GM10266 (cell line): Measurements from ENCODE around the gene MEGF9.

ENCODE experiments used
- DNase-seq: peaks from one replicate; pipeline ENCODE4 v3.0.0; 2012; ENCODE audit errors: extremely low spot score
- TF ChIP-seq, protein P1 (sequence below): IDR thresholded peaks from 2 replicates; pipeline ENCODE4 v1.5.1; 2012; ENCODE audit warnings: mild to moderate bottlenecking, low read depth; ENCODE audit not compliant: control insufficient read depth, insufficient read depth; ENCODE audit errors: missing control alignments

MEGF9 gene

DNA sequence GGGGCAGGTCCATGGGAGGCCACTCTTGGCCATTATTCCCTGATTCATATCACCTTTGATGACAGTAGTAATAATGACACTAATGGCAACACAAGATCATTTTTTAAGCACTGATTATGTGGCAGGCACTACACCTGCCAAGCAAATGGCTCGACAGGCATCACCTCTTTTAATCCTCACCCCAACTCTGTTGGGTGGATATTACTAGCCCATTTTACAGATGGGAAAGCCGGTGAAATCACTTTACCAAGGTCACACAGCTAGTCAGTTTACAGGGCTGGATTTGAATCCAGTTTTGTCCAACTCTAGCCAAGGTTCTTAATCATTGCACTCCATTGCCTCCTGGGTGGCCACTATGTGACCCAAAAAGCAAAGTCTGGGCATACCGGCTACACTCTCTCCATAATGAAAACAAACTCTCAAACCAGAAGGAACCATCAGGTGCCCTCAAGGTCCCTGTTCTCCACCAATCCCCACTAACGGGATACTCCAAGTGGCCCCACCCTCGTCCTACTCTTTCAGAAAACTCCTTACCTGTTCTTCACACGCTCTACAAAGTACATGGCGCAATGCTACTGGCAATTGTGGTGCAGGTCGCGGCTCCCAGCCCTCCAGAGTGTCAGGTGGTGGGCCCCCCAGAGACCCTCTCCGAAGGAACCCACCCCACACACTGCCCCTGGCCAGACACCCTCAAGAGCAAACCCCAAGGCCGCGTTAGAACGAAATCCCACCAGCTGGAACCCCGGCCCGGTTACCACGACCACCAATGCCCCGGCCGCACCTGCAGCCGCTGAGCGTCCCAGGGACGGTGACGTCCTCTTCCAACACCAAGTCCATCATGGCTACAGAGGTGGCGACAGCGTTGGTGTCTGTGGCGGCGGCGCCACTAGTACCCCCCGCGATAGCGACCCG is 134.9 kb downstream of the MEGF9 start:
- DNase-seq = no peak

DNA sequence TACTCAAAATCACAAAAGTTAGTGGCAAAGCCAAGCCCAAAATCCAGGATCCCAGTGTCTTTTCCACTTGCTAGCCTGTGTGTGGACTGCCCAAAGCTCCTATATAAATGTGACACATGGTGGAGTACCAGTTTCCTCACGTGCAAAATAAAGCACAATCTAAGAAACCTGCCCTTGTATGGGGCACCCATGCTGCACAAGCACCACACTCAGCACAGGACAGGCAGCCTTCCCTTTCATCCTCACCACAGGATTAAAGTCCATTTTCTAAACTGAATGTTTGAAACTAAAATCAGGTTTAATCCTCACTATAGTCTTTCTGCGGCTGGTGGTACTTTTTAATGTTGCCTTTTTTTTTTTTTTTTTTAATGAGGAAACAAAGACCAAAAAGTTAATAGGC is 139.8 kb downstream of the MEGF9 start:
- TF ChIP-seq, protein P1, sequence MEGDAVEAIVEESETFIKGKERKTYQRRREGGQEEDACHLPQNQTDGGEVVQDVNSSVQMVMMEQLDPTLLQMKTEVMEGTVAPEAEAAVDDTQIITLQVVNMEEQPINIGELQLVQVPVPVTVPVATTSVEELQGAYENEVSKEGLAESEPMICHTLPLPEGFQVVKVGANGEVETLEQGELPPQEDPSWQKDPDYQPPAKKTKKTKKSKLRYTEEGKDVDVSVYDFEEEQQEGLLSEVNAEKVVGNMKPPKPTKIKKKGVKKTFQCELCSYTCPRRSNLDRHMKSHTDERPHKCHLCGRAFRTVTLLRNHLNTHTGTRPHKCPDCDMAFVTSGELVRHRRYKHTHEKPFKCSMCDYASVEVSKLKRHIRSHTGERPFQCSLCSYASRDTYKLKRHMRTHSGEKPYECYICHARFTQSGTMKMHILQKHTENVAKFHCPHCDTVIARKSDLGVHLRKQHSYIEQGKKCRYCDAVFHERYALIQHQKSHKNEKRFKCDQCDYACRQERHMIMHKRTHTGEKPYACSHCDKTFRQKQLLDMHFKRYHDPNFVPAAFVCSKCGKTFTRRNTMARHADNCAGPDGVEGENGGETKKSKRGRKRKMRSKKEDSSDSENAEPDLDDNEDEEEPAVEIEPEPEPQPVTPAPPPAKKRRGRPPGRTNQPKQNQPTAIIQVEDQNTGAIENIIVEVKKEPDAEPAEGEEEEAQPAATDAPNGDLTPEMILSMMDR = no peak
- no peak for DNase-seq

More for the DNA sequence above, 134.9 kb downstream of the MEGF9 start:
- TF ChIP-seq, protein P1 = no peak

DNA sequence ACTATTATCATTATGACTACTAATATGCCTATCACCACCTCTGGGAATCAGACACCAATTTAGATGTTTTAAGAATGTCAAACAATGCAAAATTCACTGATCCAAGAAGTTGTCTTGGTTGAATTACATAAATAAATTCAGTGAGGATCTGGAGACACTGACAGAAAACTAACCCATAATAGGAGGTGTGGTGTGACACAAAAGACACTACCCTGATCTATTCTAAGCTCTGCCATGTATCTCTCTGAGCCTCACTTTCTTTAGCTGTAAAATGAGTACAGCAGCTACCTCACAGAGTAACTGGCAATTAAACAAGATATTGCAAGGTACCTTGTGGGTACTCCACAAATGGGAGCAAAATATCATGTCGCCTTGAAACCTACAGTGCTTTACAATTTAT is 141.8 kb downstream of the MEGF9 start:
- TF ChIP-seq, protein P1 = no peak
- no peak for DNase-seq

DNA sequence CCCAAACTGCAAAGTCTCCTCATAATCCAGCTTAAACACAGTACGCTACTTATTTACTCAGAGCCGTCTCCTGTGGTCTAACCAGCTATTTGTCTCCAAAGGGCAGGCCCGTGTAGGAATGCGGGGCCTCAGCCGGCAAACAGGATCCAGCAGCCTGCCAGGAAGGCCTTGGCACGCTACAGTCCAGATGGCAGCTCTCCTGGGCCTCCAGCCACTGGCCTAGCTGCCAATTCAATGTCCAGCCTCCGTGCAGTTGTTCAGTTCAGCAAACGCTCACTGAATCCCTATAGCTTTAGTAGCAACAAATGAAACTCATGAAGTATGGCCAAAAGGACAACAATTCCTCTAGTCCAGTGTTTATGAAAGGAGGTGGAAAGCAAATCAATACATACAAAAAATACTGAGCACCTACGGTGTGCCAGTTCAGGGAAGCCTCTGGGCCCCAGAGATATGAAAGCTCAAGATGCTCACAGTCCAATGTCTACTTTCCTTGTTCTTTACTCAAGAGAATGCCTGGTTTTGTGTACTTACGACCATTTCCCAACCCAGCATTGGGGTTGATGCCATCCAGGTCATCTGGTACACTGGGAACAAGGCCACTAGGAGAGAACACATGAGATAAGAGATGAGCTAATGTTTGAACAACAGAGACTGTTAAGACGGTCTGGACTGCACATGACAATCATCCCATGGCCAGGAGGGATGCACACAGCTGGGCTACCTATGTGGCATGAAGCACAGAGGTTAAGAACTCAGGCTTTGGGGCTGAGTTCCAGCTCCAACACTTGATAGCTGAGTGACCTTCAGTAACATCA is 142.6 kb downstream of the MEGF9 start:
- TF ChIP-seq, protein P1 = no peak
- DNase-seq = no peak

DNA sequence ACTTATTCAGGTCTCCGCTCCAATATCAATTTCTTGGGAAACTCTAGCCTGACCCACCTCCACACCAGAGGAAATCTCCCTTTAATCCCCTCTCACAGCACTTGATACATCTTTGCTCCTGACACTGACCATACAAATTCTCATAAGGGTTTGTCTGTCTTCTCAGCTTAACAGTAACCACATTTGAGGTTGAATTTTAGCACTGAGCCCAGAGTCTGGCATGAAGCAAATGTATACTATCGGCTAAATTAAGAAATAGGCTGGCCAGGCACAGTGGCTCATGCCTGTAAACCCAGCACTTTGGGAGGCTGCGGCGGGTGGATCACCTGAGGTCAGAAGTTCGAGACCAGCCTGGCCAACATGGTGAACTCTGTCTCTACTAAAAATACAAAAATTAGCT is 144.0 kb downstream of the MEGF9 start:
- TF ChIP-seq, protein P1 = no peak
- DNase-seq = no peak

DNA sequence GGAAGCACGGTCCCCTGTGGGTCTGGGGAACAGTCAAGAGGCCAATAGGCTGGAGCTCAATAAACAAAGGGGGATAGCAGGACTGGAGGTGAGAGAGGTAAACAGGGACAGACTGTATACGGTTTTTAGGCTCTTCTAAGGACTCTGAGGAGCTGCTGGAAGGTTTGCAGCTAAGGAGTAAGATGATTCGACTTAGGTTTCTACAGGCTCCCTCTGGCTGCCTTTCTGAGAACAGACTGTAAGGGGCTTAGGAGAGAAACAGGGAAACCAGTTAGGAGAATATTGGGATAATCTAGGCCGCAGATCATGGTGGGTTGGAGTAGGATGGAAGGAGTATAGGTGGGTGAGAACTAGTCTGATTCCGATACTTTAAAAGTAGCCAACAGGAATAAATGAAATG is 144.7 kb downstream of the MEGF9 start:
- TF ChIP-seq, protein P1 = no peak
- no peak for DNase-seq

DNA sequence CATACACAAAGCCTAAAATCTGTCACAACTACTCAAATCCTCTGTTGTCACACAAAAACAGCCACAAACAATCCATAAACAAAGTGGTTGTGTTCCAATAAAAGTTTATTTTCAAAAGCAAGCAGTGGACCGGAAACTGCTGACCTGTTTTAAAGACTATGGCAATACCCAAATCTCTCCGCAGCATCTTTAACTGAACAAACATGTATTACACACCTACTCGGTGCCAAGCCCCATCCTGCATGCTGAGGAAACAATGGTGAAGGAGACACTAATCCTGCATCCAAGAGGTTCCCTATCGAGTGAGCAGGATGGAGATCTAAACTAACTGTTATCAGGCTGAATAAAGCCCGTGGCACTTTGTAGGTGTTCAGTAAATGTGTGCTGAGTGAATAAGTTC is 145.5 kb downstream of the MEGF9 start:
- TF ChIP-seq, protein P1 = no peak
- DNase-seq = no peak
